ENCODE measurements around the gene ZBTB25.

ZBTB25 gene, protein sequence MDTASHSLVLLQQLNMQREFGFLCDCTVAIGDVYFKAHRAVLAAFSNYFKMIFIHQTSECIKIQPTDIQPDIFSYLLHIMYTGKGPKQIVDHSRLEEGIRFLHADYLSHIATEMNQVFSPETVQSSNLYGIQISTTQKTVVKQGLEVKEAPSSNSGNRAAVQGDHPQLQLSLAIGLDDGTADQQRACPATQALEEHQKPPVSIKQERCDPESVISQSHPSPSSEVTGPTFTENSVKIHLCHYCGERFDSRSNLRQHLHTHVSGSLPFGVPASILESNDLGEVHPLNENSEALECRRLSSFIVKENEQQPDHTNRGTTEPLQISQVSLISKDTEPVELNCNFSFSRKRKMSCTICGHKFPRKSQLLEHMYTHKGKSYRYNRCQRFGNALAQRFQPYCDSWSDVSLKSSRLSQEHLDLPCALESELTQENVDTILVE

DNA sequence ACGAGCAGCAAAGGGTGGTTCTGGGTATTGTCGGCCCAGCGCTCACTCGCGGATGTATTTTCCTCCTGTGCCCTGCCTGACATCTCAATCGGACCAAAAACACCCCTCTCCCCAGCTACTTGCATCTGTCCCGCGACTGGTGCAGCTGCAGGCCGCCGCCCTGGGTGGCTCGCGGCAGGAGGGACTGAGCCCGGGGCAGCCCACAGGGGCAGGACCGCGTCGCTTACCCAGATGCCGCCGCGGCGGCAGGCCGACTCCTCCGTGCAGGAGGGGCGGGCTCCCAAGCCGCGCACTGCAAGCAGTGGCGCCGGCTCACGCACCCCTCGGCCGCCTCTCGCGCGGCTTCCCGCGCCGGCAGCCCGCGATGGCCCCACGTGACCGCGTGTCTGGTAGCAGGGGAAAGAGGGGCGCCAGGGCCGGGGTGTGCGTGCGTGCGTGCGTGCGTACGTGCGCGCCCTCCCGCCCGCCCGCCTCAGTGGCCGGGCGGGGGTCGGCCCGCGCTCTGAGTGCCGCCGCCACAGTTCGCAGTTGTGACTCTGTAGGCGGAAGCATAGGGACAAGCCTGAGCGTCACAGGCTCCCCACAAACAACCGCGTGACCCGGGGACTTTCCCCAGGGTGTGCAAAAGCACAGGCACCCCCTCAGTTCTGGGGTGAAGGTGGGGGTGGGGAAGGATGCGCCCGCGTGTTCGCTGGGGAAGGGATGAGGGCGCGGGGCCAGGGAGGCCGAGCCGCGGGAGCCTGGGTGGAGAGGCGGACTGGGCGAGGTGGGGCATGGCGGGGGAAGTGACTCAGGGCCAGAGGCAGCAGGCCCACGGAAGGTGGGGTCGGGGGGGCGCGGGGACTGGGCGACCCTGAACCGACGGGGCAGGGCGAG, at the start of gene ZBTB25:
Gene ZBTB25 (minus strand): TSS at position 405 of the 876 bp plus-strand sequence. CDS start 13,305 bp downstream, outside the sequence.
- peaks cover 52% of the 10 kb centered on the region for H3K4me1 Mint-ChIP-seq (ENCODE audit: low read depth)
- no peaks in the 10 kb centered on the region for H3K9me3 Mint-ChIP-seq
- H3K36me3 Mint-ChIP-seq (ENCODE audit: low read depth): peaks cover 48% of the 10 kb centered on the region
- H3K27me3 Mint-ChIP-seq (ENCODE audit: low read depth): peaks cover 2% of the 10 kb centered on the region
- peak; percentile 94 for DNase-seq (ENCODE audit: low spot score)
- peak within 1 kb of the TSS; percentile 99 for H3K27ac Mint-ChIP-seq
- H3K4me3 Mint-ChIP-seq: peak within 1 kb of the TSS; percentile 97

DNA sequence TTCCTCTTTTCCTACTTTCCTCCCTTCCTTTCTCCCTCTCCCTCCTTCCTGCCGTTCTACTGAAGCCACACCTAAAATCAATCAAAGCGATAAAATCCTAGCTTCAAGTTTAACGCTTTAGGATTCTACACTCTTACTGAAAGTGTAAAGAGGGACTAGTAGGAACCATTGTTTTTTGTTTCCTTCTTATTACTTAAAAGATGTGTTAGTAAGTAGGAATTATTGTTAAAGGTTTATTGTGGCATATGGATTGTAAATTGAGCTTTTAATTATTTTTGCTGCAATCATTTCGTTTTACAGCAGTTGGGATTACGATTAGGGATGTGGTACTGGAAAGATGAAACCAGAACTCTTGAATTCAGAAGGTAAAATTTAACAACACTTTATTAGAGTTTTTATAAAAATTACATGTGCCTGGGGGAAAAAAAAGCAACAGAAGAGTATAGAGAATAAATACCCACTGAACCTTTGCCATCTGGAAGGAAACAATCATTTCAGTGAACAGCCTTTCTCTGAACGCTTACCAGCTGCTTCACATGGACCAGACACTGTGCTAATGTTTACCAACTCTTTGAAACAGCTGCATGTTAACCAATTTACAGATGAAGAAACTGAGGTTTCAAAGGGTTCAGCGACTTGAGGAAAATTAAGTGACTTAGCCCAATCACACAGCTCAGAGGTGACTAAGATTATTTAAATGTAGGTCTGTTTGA, 47.1 kb upstream of the ZBTB25 start:
- peaks cover 45% of the 10 kb centered on the region for H3K27me3 Mint-ChIP-seq (ENCODE audit: low read depth)
- H3K4me1 Mint-ChIP-seq (ENCODE audit: low read depth): peaks cover 14% of the 10 kb centered on the region
- DNase-seq (ENCODE audit: low spot score): no peak
- no peaks in the 10 kb centered on the region for H3K36me3 Mint-ChIP-seq (ENCODE audit: low read depth)
- no peak overlapping the region for H3K27ac Mint-ChIP-seq
- no peaks in the 10 kb centered on the region for H3K9me3 Mint-ChIP-seq
- peak overlapping the region; percentile 77 for H3K4me3 Mint-ChIP-seq

DNA sequence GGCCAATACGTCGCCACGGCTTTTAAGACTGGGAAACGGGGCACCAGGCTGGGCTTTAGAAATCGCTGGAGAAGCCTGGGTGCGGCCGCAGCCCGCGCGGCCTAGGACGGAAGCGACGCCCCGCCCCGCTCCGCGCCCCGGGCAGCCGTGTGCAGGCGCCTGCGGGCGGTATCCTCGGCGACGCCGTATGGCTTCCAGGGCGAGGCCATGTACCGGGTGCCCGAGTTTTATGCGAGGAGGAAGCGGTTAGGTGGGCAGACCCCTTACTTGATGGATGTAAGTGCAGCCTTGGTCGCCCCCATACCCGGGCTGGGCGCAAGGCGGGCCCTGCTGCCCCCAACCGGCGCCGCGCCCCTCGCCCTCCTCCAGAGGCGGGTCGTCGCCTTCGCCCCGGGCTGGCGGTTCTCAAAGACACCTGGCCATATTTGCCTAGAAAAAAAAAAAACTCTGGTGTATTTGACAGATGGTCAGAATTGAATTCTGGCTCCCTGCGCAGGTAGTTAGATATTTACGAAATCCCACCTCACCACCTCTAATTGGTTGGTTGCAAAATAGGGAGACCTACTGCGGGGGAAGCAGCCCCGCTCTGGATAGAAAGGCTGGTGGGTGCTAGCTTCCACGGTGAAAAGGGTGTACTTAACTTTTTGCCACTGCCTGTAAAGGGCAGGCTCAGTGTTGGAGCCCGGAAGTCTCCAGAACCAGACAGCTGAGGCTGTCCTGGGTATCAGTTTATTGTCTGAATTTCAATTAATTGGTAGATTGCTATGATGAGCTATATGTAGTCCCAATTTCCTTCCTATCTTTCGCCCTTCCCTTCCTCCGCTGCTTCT, 46.4 kb upstream of the ZBTB25 start, which contains the start of gene PPP1R36:
Gene PPP1R36 (plus strand): TSS at position 171 of the 830 bp plus-strand sequence. CDS start 37 bp downstream, at position 208.
- no peaks in the 10 kb centered on the region for H3K36me3 Mint-ChIP-seq (ENCODE audit: low read depth)
- peak; percentile 39 for DNase-seq (ENCODE audit: low spot score)
- peaks cover 46% of the 10 kb centered on the region for H3K27me3 Mint-ChIP-seq (ENCODE audit: low read depth)
- peaks cover 14% of the 10 kb centered on the region for H3K4me1 Mint-ChIP-seq (ENCODE audit: low read depth)
- peak within 1 kb of the TSS; percentile 77 for H3K4me3 Mint-ChIP-seq
- H3K27ac Mint-ChIP-seq: no peak within 1 kb of the TSS
- H3K9me3 Mint-ChIP-seq: no peaks in the 10 kb centered on the region

DNA sequence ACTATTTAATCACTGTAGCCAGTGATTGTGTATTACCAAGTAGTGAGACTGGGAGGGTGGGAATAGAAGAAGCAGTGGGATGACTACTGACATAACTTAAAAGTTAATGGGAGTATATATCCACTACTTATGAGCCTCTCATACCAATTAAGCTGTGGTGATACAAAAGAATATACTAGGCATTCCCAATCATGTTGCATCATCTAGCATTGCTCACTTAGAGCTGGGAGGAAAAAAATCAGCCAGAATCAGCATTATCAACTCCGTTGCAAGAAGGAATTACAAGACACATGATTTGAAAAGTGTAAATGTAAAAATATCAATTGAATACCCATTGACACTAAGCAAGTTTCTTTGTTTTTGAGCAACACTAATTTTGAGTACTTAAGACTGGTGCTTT, 45.4 kb upstream of the ZBTB25 start:
- peaks cover 49% of the 10 kb centered on the region for H3K27me3 Mint-ChIP-seq (ENCODE audit: low read depth)
- peak overlapping the region; percentile 46 for H3K4me3 Mint-ChIP-seq
- no peak overlapping the region for H3K27ac Mint-ChIP-seq
- H3K36me3 Mint-ChIP-seq (ENCODE audit: low read depth): no peaks in the 10 kb centered on the region
- H3K9me3 Mint-ChIP-seq: no peaks in the 10 kb centered on the region
- no peak for DNase-seq (ENCODE audit: low spot score)
- peaks cover 16% of the 10 kb centered on the region for H3K4me1 Mint-ChIP-seq (ENCODE audit: low read depth)

DNA sequence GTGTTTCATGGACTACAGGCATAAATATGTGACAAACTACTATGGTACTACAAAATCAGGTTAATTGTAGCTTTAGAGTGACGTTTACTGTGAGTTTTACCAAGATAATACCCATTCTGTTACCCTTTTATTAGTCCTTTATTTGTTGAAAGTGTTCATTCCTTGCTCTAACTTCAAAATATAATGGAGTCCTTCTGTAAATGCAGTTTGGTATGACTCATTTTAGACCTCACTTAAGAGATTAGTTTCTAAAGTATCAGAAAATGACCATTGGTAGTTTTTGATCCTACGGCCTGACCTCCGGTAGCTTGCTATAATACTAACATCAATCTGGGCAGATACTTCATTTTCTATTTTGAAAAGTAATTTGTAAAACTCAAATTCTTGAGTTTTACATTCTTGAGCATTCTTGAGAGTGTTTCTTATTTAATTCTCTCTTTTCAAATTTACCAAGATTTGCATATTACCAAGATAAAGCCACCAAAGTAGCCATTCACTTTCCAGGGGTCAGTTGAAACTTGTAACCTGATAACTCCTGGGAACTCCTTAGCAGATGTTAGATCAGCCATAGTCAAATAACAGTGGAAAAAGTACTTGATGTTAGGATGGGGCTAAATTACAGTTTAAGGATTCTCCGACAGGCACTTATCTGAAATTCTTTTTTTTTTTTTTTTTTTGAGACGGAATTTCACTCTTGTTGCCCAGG, 41.1 kb upstream of the ZBTB25 start:
- Mint-ChIP-seq H3K4me1 (ENCODE audit: low read depth) (peaks cover 24% of the 10 kb centered on the region), H3K27ac (no peak overlapping the region)

DNA sequence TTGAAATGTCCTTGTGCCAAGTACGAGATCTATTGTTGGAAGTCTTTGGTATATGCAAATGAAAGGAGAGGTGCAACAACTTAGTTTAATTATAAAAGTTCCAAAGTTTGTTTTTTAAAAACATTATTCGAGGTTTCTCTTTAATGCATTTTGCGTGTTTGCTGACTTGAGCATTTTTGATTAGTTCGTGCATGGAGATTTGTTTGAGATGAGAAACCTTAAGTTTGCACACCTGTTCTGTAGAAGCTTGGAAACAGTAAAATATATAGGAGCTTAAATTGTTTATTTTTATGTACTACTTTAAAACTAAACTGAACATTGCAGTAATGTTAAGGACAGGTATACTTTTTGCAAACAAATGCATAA, 39.2 kb upstream of the ZBTB25 start:
- H3K36me3 Mint-ChIP-seq (ENCODE audit: low read depth): peaks cover 11% of the 10 kb centered on the region
- peaks cover 22% of the 10 kb centered on the region for H3K4me1 Mint-ChIP-seq (ENCODE audit: low read depth)
- peaks cover 4% of the 10 kb centered on the region for H3K9me3 Mint-ChIP-seq
- H3K27ac Mint-ChIP-seq: no peak overlapping the region
- DNase-seq (ENCODE audit: low spot score): no peak
- H3K27me3 Mint-ChIP-seq (ENCODE audit: low read depth): peaks cover 58% of the 10 kb centered on the region
- peak overlapping the region; percentile 94 for H3K4me3 Mint-ChIP-seq

More for the DNA sequence above, 41.1 kb upstream of the ZBTB25 start:
- H3K4me3 Mint-ChIP-seq: no peak overlapping the region
- H3K36me3 Mint-ChIP-seq (ENCODE audit: low read depth): peaks cover 11% of the 10 kb centered on the region
- H3K27me3 Mint-ChIP-seq (ENCODE audit: low read depth): peaks cover 63% of the 10 kb centered on the region
- no peak for DNase-seq (ENCODE audit: low spot score)
- H3K9me3 Mint-ChIP-seq: peaks cover 4% of the 10 kb centered on the region

DNA sequence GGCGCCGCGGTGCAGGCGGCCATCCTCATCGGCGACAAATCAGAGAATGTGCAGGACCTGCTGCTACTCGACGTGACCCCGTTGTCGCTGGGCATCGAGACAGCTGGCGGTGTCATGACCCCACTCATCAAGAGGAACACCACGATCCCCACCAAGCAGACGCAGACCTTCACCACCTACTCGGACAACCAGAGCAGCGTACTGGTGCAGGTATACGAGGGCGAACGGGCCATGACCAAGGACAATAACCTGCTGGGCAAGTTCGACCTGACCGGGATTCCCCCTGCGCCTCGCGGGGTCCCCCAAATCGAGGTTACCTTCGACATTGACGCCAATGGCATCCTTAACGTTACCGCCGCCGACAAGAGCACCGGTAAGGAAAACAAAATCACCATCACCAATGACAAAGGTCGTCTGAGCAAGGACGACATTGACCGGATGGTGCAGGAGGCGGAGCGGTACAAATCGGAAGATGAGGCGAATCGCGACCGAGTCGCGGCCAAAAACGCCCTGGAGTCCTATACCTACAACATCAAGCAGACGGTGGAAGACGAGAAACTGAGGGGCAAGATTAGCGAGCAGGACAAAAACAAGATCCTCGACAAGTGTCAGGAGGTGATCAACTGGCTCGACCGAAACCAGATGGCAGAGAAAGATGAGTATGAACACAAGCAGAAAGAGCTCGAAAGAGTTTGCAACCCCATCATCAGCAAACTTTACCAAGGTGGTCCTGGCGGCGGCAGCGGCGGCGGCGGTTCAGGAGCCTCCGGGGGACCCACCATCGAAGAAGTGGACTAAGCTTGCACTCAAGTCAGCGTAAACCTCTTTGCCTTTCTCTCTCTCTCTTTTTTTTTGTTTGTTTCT, 38.6 kb upstream of the ZBTB25 start:
- Mint-ChIP-seq H3K9me3 (peaks cover 4% of the 10 kb centered on the region), H3K36me3 (ENCODE audit: low read depth) (peaks cover 11% of the 10 kb centered on the region), H3K27ac (no peak overlapping the region), H3K4me3 (peak overlapping the region; percentile 94), H3K27me3 (ENCODE audit: low read depth) (peaks cover 58% of the 10 kb centered on the region), H3K4me1 (ENCODE audit: low read depth) (peaks cover 22% of the 10 kb centered on the region)
- DNase-seq (ENCODE audit: low spot score): peak; percentile 11

DNA sequence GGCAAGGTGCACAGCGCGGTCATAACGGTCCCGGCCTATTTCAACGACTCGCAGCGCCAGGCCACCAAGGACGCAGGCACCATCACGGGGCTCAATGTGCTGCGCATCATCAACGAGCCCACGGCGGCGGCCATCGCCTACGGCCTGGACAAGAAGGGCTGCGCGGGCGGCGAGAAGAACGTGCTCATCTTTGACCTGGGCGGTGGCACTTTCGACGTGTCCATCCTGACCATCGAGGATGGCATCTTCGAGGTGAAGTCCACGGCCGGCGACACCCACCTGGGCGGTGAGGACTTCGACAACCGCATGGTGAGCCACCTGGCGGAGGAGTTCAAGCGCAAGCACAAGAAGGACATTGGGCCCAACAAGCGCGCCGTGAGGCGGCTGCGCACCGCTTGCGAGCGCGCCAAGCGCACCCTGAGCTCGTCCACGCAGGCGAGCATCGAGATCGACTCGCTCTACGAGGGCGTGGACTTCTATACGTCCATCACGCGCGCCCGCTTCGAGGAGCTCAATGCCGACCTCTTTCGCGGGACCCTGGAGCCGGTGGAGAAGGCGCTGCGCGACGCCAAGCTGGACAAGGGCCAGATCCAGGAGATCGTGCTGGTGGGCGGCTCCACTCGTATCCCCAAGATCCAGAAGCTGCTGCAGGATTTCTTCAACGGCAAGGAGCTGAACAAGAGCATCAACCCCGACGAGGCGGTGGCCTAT, 37.8 kb upstream of the ZBTB25 start:
- H3K27ac Mint-ChIP-seq: no peak overlapping the region
- peaks cover 4% of the 10 kb centered on the region for H3K9me3 Mint-ChIP-seq
- peaks cover 24% of the 10 kb centered on the region for H3K4me1 Mint-ChIP-seq (ENCODE audit: low read depth)
- peak overlapping the region; percentile 94 for H3K4me3 Mint-ChIP-seq
- H3K36me3 Mint-ChIP-seq (ENCODE audit: low read depth): peaks cover 11% of the 10 kb centered on the region
- DNase-seq (ENCODE audit: low spot score): peak; percentile 19
- peaks cover 58% of the 10 kb centered on the region for H3K27me3 Mint-ChIP-seq (ENCODE audit: low read depth)

DNA sequence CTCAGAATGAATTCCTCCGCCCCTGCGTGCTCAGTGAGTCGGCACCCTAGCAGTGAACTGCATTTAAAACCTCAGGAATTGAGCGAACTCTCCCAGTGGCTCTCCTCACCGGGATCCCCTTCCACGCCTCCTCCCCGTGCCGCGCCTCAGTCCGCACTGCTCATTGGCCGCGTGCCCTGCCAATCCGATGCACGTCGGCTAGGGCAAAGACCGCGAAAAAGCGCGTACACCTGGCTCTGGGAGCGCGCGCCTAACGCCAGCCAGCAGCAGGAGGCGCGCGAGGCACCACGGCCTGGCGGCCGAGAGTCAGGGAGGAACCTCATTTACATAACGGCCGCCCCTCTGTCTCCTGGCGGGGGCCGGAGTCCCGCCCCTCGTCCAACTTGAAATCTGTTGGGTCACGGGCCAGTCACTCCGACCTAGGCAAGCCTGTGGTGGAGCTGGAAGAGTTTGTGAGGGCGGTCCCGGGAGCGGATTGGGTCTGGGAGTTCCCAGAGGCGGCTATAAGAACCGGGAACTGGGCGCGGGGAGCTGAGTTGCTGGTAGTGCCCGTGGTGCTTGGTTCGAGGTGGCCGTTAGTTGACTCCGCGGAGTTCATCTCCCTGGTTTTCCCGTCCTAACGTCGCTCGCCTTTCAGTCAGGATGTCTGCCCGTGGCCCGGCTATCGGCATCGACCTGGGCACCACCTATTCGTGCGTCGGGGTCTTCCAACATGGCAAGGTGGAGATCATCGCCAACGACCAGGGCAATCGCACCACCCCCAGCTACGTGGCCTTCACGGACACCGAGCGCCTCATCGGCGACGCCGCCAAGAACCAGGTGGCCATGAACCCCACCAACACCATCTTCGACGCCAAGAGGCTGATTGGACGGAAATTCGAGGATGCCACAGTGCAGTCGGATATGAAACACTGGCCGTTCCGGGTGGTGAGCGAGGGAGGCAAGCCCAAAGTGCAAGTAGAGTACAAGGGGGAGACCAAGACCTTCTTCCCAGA, 36.9 kb upstream of the ZBTB25 start, which contains the start of gene HSPA2:
Gene HSPA2 (plus strand): TSS at position 534 of the 995 bp plus-strand sequence. CDS start 109 bp downstream, at position 643.
- Mint-ChIP-seq H3K4me3 (peak within 1 kb of the TSS; percentile 94), H3K9me3 (peaks cover 4% of the 10 kb centered on the region), H3K27ac (peak within 1 kb of the TSS; percentile 92), H3K27me3 (ENCODE audit: low read depth) (peaks cover 56% of the 10 kb centered on the region), H3K36me3 (ENCODE audit: low read depth) (peaks cover 11% of the 10 kb centered on the region), H3K4me1 (ENCODE audit: low read depth) (peaks cover 24% of the 10 kb centered on the region)
- DNase-seq (ENCODE audit: low spot score): peak; percentile 98

DNA sequence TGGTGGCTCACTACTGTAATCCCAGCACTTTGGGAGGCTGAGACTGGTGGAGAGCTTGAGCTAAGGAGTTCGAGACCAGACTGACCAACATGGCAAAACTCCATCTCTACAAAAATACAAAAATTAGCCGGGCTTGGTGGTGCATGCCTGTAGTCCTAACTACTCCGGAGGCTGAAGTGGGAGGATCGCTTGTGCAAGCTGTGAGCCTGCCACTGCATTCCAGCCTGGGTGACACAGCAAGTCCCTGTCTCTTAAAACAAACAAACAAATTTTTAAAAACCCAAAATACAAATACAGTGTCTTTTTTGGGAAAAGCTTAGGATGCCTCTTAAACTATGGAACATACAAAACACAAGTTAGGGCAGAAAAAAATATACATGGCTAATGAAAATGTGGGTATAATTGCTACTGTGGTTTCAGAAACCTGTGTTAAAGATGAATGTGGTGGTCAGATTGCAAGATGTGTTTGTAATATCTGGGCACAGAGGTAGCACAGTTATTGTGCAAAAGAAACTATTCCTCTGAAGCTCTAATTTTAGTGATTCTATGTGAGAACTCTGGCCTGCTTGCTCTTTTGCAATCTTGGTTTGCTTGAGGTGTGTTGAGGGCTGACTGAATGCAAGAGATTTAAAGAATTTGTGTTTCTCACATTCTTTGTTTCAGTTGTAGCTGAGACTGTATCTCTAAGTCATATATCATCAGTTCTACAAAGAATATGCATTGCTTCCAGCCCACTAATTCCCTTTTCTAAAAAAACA, 33.0 kb upstream of the ZBTB25 start:
- Mint-ChIP-seq H3K36me3 (ENCODE audit: low read depth) (peaks cover 8% of the 10 kb centered on the region), H3K27me3 (ENCODE audit: low read depth) (peaks cover 20% of the 10 kb centered on the region), H3K4me1 (ENCODE audit: low read depth) (peaks cover 14% of the 10 kb centered on the region), H3K9me3 (peaks cover 4% of the 10 kb centered on the region), H3K27ac (no peak overlapping the region), H3K4me3 (no peak overlapping the region)
- no peak for DNase-seq (ENCODE audit: low spot score)
